ENCODE results near the gene ZDHHC19.
"Not testable (repeated sequence)": the region's sequence is repeated elsewhere in the genome, so short reads cannot be mapped to it uniquely, and the experiment has no call there.

Gene ZDHHC19

GRCh38 chr3:196220587-196220986, 9.4 kb upstream of the ZDHHC19 start:
- no peak overlapping the region for H3K9ac ChIP-seq (ENCODE audit: low read length)
- H3K27me3 ChIP-seq (ENCODE audit: control insufficient read depth in 1 of 2, insufficient read depth in 2 of 2, low read length in 2 of 2), result no peaks in the 10 kb centered on the region
- H3K9me3 ChIP-seq (ENCODE audit: low read length), result no peaks in the 10 kb centered on the region
- H3K4me1 ChIP-seq (ENCODE audit: insufficient read depth, low read length), result peaks cover 4% of the 10 kb centered on the region
- no peak overlapping the region for H3K4me3 ChIP-seq (ENCODE audit: low read depth in 1 of 2, low read length in 2 of 2)
- no peaks in the 10 kb centered on the region for H3K36me3 ChIP-seq (ENCODE audit: insufficient read depth, low read length)
- no peak overlapping the region for H3K27ac ChIP-seq (ENCODE audit: low read depth, low read length)

GRCh38 chr3:196219970-196220311, 8.7 kb upstream of the ZDHHC19 start:
- H3K27me3 ChIP-seq (ENCODE audit: control insufficient read depth in 1 of 2, insufficient read depth in 2 of 2, low read length in 2 of 2), result no peaks in the 10 kb centered on the region

GRCh38 chr3:196219194-196219969, 8.2 kb upstream of the ZDHHC19 start:
- no peaks in the 10 kb centered on the region for H3K27me3 ChIP-seq (ENCODE audit: control insufficient read depth in 1 of 2, insufficient read depth in 2 of 2, low read length in 2 of 2)
- peaks cover 4% of the 10 kb centered on the region for H3K4me1 ChIP-seq (ENCODE audit: insufficient read depth, low read length)
- H3K9ac ChIP-seq (ENCODE audit: low read length), result no peak overlapping the region
- no peak overlapping the region for H3K27ac ChIP-seq (ENCODE audit: low read depth, low read length)
- no peaks in the 10 kb centered on the region for H3K9me3 ChIP-seq (ENCODE audit: low read length)
- H3K4me3 ChIP-seq (ENCODE audit: low read depth in 1 of 2, low read length in 2 of 2), result peak overlapping the region in 1 of 2 donors; percentile 45
- H3K36me3 ChIP-seq (ENCODE audit: insufficient read depth, low read length), result no peaks in the 10 kb centered on the region

More at GRCh38 chr3:196219970-196220311, 8.7 kb upstream of the ZDHHC19 start:
- no peak overlapping the region for H3K4me3 ChIP-seq (ENCODE audit: low read depth in 1 of 2, low read length in 2 of 2)
- no peak overlapping the region for H3K27ac ChIP-seq (ENCODE audit: low read depth, low read length)
- no peak overlapping the region for H3K9ac ChIP-seq (ENCODE audit: low read length)
- peaks cover 4% of the 10 kb centered on the region for H3K4me1 ChIP-seq (ENCODE audit: insufficient read depth, low read length)
- H3K36me3 ChIP-seq (ENCODE audit: insufficient read depth, low read length), result no peaks in the 10 kb centered on the region
- H3K9me3 ChIP-seq (ENCODE audit: low read length), result no peaks in the 10 kb centered on the region

- H3K27ac ChIP-seq (ENCODE audit: low read depth, low read length), result no peak overlapping the region
- no peaks in the 10 kb centered on the region for H3K9me3 ChIP-seq (ENCODE audit: low read length)
- H3K27me3 ChIP-seq (ENCODE audit: control insufficient read depth in 1 of 2, insufficient read depth in 2 of 2, low read length in 2 of 2), result no peaks in the 10 kb centered on the region
- peaks cover 4% of the 10 kb centered on the region for H3K4me1 ChIP-seq (ENCODE audit: insufficient read depth, low read length)
- no peak overlapping the region for H3K9ac ChIP-seq (ENCODE audit: low read length)
- H3K36me3 ChIP-seq (ENCODE audit: insufficient read depth, low read length), result no peaks in the 10 kb centered on the region
- H3K4me3 ChIP-seq (ENCODE audit: low read depth in 1 of 2, low read length in 2 of 2), result no peak overlapping the region
Measured at GRCh38 chr3:196218155-196218712, 7.0 kb upstream of the ZDHHC19 start.

- no peaks in the 10 kb centered on the region for H3K9me3 ChIP-seq (ENCODE audit: low read length)
- H3K36me3 ChIP-seq (ENCODE audit: insufficient read depth, low read length), result no peaks in the 10 kb centered on the region
- peaks cover 4% of the 10 kb centered on the region for H3K4me1 ChIP-seq (ENCODE audit: insufficient read depth, low read length)
- H3K27me3 ChIP-seq (ENCODE audit: control insufficient read depth in 1 of 2, insufficient read depth in 2 of 2, low read length in 2 of 2), result no peaks in the 10 kb centered on the region
- H3K9ac ChIP-seq (ENCODE audit: low read length), result no peak overlapping the region
- no peak overlapping the region for H3K4me3 ChIP-seq (ENCODE audit: low read depth in 1 of 2, low read length in 2 of 2)
- H3K27ac ChIP-seq (ENCODE audit: low read depth, low read length), result no peak overlapping the region
Measured at GRCh38 chr3:196217307-196218154, 6.3 kb upstream of the ZDHHC19 start.

- Histone ChIP-seq H3K36me3 (ENCODE audit: insufficient read depth, low read length) (no peaks in the 10 kb centered on the region), H3K4me1 (ENCODE audit: insufficient read depth, low read length) (peaks cover 4% of the 10 kb centered on the region), H3K27me3 (ENCODE audit: control insufficient read depth in 1 of 2, insufficient read depth in 2 of 2, low read length in 2 of 2) (no peaks in the 10 kb centered on the region), H3K9me3 (ENCODE audit: low read length) (no peaks in the 10 kb centered on the region), H3K27ac (ENCODE audit: low read depth, low read length) (no peak overlapping the region), H3K4me3 (ENCODE audit: low read depth in 1 of 2, low read length in 2 of 2) (no peak overlapping the region), H3K9ac (ENCODE audit: low read length) (no peak overlapping the region)
Measured at GRCh38 chr3:196216681-196217211, 5.5 kb upstream of the ZDHHC19 start.

GRCh38 chr3:196216089-196216564, 4.9 kb upstream of the ZDHHC19 start, which contains the start of gene SLC51A:
TSS of gene SLC51A (plus strand) at chr3:196216534. CDS start at chr3:196216713, 179 bp downstream.
- Histone ChIP-seq H3K27ac (ENCODE audit: low read depth, low read length) (no peak within 1 kb of the TSS), H3K9ac (ENCODE audit: low read length) (no peak within 1 kb of the TSS)

GRCh38 chr3:196215493-196216020, 4.4 kb upstream of the ZDHHC19 start:
- Histone ChIP-seq H3K27ac (ENCODE audit: low read depth, low read length) (no peak overlapping the region), H3K9ac (ENCODE audit: low read length) (no peak overlapping the region), H3K27me3 (ENCODE audit: control insufficient read depth in 1 of 2, insufficient read depth in 2 of 2, low read length in 2 of 2) (no peaks in the 10 kb centered on the region), H3K36me3 (ENCODE audit: insufficient read depth, low read length) (no peaks in the 10 kb centered on the region), H3K4me3 (ENCODE audit: low read depth in 1 of 2, low read length in 2 of 2) (no peak overlapping the region), H3K9me3 (ENCODE audit: low read length) (no peaks in the 10 kb centered on the region), H3K4me1 (ENCODE audit: insufficient read depth, low read length) (peaks cover 4% of the 10 kb centered on the region)

More at GRCh38 chr3:196216089-196216564, 4.9 kb upstream of the ZDHHC19 start, which contains the start of gene SLC51A:
- Histone ChIP-seq H3K9me3 (ENCODE audit: low read length) (no peaks in the 10 kb centered on the region), H3K36me3 (ENCODE audit: insufficient read depth, low read length) (no peaks in the 10 kb centered on the region), H3K27me3 (ENCODE audit: control insufficient read depth in 1 of 2, insufficient read depth in 2 of 2, low read length in 2 of 2) (no peaks in the 10 kb centered on the region), H3K4me3 (ENCODE audit: low read depth in 1 of 2, low read length in 2 of 2) (no peak within 1 kb of the TSS), H3K4me1 (ENCODE audit: insufficient read depth, low read length) (peaks cover 4% of the 10 kb centered on the region)

GRCh38 chr3:196214783-196215441, 3.7 kb upstream of the ZDHHC19 start:
- no peak overlapping the region for H3K27ac ChIP-seq (ENCODE audit: low read depth, low read length)
- H3K9me3 ChIP-seq (ENCODE audit: low read length), result no peaks in the 10 kb centered on the region
- no peaks in the 10 kb centered on the region for H3K36me3 ChIP-seq (ENCODE audit: insufficient read depth, low read length)
- no peak overlapping the region for H3K9ac ChIP-seq (ENCODE audit: low read length)
- no peaks in the 10 kb centered on the region for H3K27me3 ChIP-seq (ENCODE audit: control insufficient read depth in 1 of 2, insufficient read depth in 2 of 2, low read length in 2 of 2)
- no peak overlapping the region for H3K4me3 ChIP-seq (ENCODE audit: low read depth in 1 of 2, low read length in 2 of 2)
- peaks cover 4% of the 10 kb centered on the region for H3K4me1 ChIP-seq (ENCODE audit: insufficient read depth, low read length)

- H3K4me1 ChIP-seq (ENCODE audit: insufficient read depth, low read length); H3K4me3 ChIP-seq (ENCODE audit: low read depth in 1 of 2, low read length in 2 of 2); H3K27ac ChIP-seq (ENCODE audit: low read depth, low read length); H3K9me3 ChIP-seq (ENCODE audit: low read length); H3K36me3 ChIP-seq (ENCODE audit: insufficient read depth, low read length); H3K9ac ChIP-seq (ENCODE audit: low read length): not testable (repeated sequence)
- H3K27me3 ChIP-seq (ENCODE audit: control insufficient read depth in 1 of 2, insufficient read depth in 2 of 2, low read length in 2 of 2), result peaks cover 0 to 17% of the 10 kb centered on the region in 2 donors
Measured at GRCh38 chr3:196209944-196210672, 1.1 kb downstream of the ZDHHC19 start.

All from muscle layer of colon (tissue), 2 donors.